Endodermal cell (in vitro differentiated cells): ENCODE results near the gene CDK5RAP3. TPM values are rescaled to one million over a fixed set of nuclear protein-coding genes. Genes with fewer than 3 reads are reported as not detected.

Source experiments
- DNase-seq: peaks from one replicate; pipeline ENCODE4 v3.0.0-alpha.2; 2017
- H3K27ac ChIP-seq: 2 replicates; pipeline ENCODE4 v1.5.1; 2013; ENCODE audit warnings: mild to moderate bottlenecking, low read depth, low read length, moderate library complexity
- H3K27me3 ChIP-seq: 2 replicates; pipeline ENCODE4 v1.6.1; 2013; ENCODE audit warnings: mild to moderate bottlenecking, low read length, moderate library complexity; ENCODE audit not compliant: insufficient read depth, control insufficient read depth, poor library complexity, severe bottlenecking
- H3K36me3 ChIP-seq: 2 replicates; pipeline ENCODE4 v1.7.0; 2013; ENCODE audit warnings: mild to moderate bottlenecking, low read length, moderate library complexity; ENCODE audit not compliant: control insufficient read depth, insufficient read depth
- H3K4me1 ChIP-seq: one replicate; pipeline ENCODE4 v1.7.0; 2013; ENCODE audit warnings: low read length; ENCODE audit not compliant: control insufficient read depth, insufficient read depth
- H3K4me3 ChIP-seq: 2 replicates; pipeline ENCODE4 v1.5.1; 2013; ENCODE audit warnings: mild to moderate bottlenecking, low read length, moderate library complexity
- H3K9ac ChIP-seq: 2 replicates; pipeline ENCODE4 v1.6.1; 2013; ENCODE audit warnings: mild to moderate bottlenecking, low read length, moderate library complexity; ENCODE audit not compliant: poor library complexity, severe bottlenecking; ENCODE audit errors: extremely low read depth
- H3K9me3 ChIP-seq: 2 replicates; pipeline ENCODE4 v1.6.1; 2013; ENCODE audit warnings: mild to moderate bottlenecking, low read length, moderate library complexity; ENCODE audit not compliant: control insufficient read depth
- H3K27ac Mint-ChIP-seq: 2 replicates; pipeline ENCODE4 v1.8.0; 2020; ENCODE audit warnings: mixed read lengths
- H3K27me3 Mint-ChIP-seq: 2 replicates; pipeline ENCODE4 v1.8.0; 2021; ENCODE audit warnings: mild to moderate bottlenecking, mixed read lengths; ENCODE audit not compliant: insufficient read depth
- H3K36me3 Mint-ChIP-seq: 2 replicates; pipeline ENCODE4 v1.8.0; 2020; ENCODE audit warnings: low read depth, mixed read lengths
- H3K4me1 Mint-ChIP-seq: 2 replicates; pipeline ENCODE4 v1.8.0; 2020; ENCODE audit warnings: mixed read lengths
- H3K4me3 Mint-ChIP-seq: 2 replicates; pipeline ENCODE4 v1.8.0; 2020; ENCODE audit warnings: mild to moderate bottlenecking, moderate library complexity, mixed read lengths
- H3K9me3 Mint-ChIP-seq: 2 replicates; pipeline ENCODE4 v1.8.0; 2020; ENCODE audit warnings: mild to moderate bottlenecking, mixed read lengths
- WGBS, 2 experiments: methylation state at CpG; one replicate each; pipeline versions ENCODE4 v1.1.5 to v1.1.7; 2013; ENCODE audit warnings: missing lambda C conversion rate in 2 of 2, mixed read lengths in 1 of 2; ENCODE audit not compliant: insufficient coverage in 1 of 2, insufficient read length in 1 of 2; 5-methylcytosine and 5-hydroxymethylcytosine counted together
- total RNA-seq, 2 donors: library from RNA; stranded (reverse); fragmentation: NEBNext Ultra II Directional in 1 of 2; extraction: Animal tissue kit (Norgen Biotek cat#: 25700) in 1 of 2; gene quantifications; 2 replicates in 1 of 2; 3 replicates in 1 of 2; pipeline ENCODE4 v1.2.1, GENCODE V29; 2021
- TF ChIP-seq, protein P1 (sequence below): fragments of 200-600 bp; sonication (generic); conservative IDR thresholded peaks from 2 replicates; pipeline ENCODE4 v1.5.0; 2021; ENCODE audit warnings: antibody characterized with exemption, mild to moderate bottlenecking

CDK5RAP3 gene
- total RNA-seq, 2 donors from 2014 or later: 171 to 198 TPM

DNA sequence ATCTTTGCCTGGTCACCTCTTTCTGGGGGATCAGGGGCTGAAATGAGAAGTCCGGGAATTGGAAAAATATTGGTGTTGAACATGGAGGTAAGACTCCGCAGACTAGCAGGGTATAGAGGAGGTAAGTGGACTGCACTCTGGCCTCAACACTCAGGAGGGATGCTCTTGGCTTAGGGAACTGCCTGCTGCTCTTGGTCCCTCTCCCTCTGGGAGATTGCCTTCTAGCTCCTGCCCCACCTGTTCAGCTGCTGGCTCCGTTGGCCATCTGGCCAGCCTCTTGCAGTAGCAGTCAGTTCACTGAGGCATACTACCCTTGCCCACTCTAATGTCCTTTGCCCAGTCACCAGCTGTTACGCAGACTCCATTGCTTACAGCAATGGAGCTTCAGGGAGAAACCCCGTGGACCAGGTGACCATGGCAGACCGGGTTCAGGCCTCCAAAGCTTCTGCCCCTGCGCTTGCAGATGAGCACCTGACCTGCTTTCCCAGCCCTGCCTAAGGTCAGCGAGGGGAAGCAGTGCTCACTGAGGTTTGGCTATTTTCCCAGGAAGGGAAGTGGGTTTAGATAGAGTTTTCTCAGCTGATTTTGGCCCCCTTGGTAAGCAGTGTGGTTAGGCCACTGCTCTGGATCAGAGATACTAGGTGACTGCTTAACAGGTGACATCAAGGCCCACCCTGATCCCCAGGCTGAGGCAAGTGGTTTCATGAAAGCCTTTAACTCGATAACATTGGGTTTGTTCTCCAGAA is 11.9 kb downstream of the CDK5RAP3 start:
- no peaks in the 10 kb centered on the region for H3K9me3 ChIP-seq
- Mint-ChIP-seq H3K27ac (no peak overlapping the region), H3K4me1 (peaks cover 11% of the 10 kb centered on the region), H3K36me3 (peaks cover 35% of the 10 kb centered on the region), H3K27me3 (no peaks in the 10 kb centered on the region), H3K4me3 (no peak overlapping the region), H3K9me3 (no peaks in the 10 kb centered on the region)
- peaks cover 12% of the 10 kb centered on the region for H3K4me1 ChIP-seq
- no peak overlapping the region for H3K9ac ChIP-seq
- TF ChIP-seq, protein P1, sequence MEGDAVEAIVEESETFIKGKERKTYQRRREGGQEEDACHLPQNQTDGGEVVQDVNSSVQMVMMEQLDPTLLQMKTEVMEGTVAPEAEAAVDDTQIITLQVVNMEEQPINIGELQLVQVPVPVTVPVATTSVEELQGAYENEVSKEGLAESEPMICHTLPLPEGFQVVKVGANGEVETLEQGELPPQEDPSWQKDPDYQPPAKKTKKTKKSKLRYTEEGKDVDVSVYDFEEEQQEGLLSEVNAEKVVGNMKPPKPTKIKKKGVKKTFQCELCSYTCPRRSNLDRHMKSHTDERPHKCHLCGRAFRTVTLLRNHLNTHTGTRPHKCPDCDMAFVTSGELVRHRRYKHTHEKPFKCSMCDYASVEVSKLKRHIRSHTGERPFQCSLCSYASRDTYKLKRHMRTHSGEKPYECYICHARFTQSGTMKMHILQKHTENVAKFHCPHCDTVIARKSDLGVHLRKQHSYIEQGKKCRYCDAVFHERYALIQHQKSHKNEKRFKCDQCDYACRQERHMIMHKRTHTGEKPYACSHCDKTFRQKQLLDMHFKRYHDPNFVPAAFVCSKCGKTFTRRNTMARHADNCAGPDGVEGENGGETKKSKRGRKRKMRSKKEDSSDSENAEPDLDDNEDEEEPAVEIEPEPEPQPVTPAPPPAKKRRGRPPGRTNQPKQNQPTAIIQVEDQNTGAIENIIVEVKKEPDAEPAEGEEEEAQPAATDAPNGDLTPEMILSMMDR: no peak
- WGBS, 2 experiments: 91 to 94% methylated on average over 6 to 9 of the region's 9 CpGs
- H3K27ac ChIP-seq: peak overlapping the region; percentile 72
- DNase-seq: no peak
- H3K36me3 ChIP-seq: peaks cover 20% of the 10 kb centered on the region
- H3K27me3 ChIP-seq: no peaks in the 10 kb centered on the region
- no peak overlapping the region for H3K4me3 ChIP-seq

DNA sequence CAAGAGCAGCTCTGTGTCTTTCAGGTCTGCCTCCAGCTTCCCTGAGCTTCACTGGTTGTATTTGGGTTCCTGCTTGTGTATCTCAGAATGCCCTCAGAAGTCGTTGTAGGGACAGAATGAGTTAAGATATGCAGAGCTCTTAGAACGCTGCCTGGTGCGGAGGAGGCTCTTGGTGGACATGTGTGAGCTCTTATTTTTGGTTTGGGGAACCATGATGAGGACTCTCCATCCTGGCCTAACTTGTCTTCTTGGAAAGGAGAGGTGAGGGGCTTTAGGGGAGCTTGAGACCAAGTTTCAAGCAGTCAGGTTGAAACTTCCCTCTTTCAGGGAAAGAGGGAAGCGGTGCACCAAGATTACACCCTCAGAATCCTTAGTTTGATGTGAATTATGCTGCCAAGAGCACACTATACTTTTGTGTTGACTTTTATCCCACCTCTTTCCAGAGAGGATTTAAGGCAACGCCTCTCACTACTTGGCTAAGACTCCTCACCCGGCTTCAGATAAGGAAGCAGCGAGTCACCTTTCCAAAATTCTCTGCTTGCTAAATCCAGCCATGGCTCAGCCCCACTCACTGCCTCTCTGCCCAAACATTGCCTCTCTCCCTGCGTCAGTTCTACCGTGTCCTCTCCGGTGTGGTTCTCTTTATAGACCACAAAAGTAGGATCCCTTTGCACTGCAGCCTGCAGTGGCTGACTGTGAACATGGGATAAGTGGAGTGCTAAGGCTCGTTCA is 12.7 kb downstream of the CDK5RAP3 start:
- peaks cover 12% of the 10 kb centered on the region for H3K4me1 ChIP-seq
- H3K4me3 ChIP-seq: no peak overlapping the region
- H3K27ac ChIP-seq: no peak overlapping the region
- Mint-ChIP-seq H3K4me3 (no peak overlapping the region), H3K27me3 (no peaks in the 10 kb centered on the region), H3K27ac (peak overlapping the region; percentile 61), H3K36me3 (peaks cover 32% of the 10 kb centered on the region), H3K4me1 (peaks cover 14% of the 10 kb centered on the region), H3K9me3 (no peaks in the 10 kb centered on the region)
- H3K9ac ChIP-seq: no peak overlapping the region
- TF ChIP-seq, protein P1: no peak
- H3K36me3 ChIP-seq: peaks cover 17% of the 10 kb centered on the region
- 88 to 93% methylated on average over 6 to 11 of the region's 11 CpGs for whole genome bisulfite sequencing, 2 experiments
- H3K27me3 ChIP-seq: no peaks in the 10 kb centered on the region
- no peaks in the 10 kb centered on the region for H3K9me3 ChIP-seq
- DNase-seq: no peak

- H3K4me3 Mint-ChIP-seq: no peak overlapping the region
- Histone ChIP-seq H3K4me3 (no peak overlapping the region), H3K4me1 (peaks cover 18% of the 10 kb centered on the region), H3K27ac (peak overlapping the region; percentile 91), H3K9ac (no peak overlapping the region), H3K9me3 (no peaks in the 10 kb centered on the region), H3K27me3 (no peaks in the 10 kb centered on the region), H3K36me3 (no peaks in the 10 kb centered on the region)
- peaks cover 8% of the 10 kb centered on the region for H3K36me3 Mint-ChIP-seq
- no peak overlapping the region for H3K27ac Mint-ChIP-seq
- no peaks in the 10 kb centered on the region for H3K9me3 Mint-ChIP-seq
- DNase-seq: no peak
- TF ChIP-seq, protein P1: no peak
- H3K4me1 Mint-ChIP-seq: peaks cover 33% of the 10 kb centered on the region
- WGBS, 2 experiments: 82 to 92% methylated on average over 5 of the region's 5 CpGs
- H3K27me3 Mint-ChIP-seq: no peaks in the 10 kb centered on the region
Observed at GRCh38 chr17:47986520-47986919, 15.6 kb downstream of the CDK5RAP3 start.
